ENCODE measurements around the gene ELF5. TPM values are rescaled to one million over a fixed set of nuclear protein-coding genes. Genes with fewer than 3 reads are reported as not detected.
A peak's percentile ranks its signal among the peaks of the same experiment; 100 is the strongest.

ELF5 gene
- 0.06 TPM in 1 of 2 replicates, not detected in the other for total RNA-seq (2014; rRNA removed)
- polyA plus RNA-seq (2012): not detected

DNA sequence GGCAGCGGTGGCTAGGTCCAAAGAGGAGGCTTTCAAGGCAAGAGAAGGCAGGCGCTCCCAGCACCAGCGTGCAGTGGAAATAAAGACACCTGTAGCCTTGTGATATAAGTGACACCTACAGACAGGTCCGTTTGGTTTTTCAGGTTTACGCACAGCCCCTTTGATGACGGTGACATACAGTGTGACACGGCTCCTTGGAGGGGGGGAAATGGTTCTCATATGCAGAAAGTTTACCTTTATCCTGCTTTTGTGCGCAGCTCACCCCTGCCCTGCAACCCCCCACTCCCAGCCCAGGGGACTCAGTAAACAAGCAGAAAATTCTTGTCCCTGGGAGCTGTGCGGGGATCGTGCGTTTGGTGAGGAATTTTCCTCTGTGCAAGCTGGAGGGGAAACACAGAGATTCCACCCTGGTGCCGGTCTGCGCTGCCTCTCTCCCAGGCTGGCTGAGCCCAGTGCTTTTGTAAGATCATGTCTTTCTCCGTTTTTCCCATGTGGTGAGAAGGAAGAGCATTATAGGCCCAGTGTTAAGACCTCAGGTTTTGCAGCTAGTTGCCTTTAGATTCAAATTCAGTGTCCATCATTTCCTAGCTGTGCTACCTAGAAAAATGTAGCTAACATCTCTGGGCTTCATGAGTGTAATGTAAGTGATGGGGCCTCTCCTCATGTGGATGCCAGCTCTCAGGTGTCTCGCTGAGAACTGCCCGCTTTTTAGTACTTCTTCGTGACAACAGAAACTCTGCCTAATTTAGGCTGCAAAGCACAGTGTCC lies at the start of gene ELF5:
Gene ELF5 (minus strand): TSS at position 113 of the 768 bp plus-strand sequence. CDS start 8,045 bp downstream, outside the sequence.
- DNase-seq (ENCODE audit: low read depth): no peak

DNA sequence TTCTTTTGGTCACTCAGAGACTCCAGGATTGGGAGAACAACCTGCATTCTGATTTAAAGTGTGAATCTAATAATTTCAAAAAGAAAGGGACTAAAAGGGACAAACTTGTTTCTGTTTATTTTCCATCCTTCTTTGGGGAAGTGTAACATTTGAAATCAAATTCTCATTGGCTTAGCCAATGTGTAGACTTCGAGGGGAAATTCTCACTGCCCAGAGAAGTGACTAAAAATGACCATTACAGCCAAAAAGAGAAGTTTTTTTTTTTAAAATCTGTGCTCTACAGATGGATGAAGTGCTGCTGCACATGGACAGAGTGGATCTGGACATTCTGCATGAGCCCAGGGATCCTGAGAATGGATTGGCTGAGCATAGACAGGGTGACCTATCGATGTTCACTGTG lies 49.4 kb upstream of the ELF5 start:
- no peak for DNase-seq (ENCODE audit: low read depth)

DNA sequence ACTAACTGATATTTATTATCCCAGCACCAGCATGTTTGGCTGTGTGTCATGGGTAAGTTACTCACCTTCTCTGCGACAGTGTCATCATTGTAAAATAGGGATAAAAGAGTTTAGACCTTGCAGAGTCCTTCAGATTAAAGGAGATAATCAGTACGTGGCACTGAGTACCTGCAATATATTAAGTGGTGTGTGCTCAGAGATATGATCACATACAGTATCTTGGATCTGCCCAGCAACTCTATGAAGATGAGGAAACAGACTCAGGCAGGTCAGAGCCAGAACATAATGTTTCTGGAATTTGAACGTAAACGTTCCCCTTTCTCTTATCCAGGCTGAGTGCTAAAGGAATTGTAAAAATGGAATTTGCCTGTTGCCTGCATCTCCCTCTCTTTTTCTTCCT lies 46.9 kb upstream of the ELF5 start:
- DNase-seq (ENCODE audit: low read depth): no peak

DNA sequence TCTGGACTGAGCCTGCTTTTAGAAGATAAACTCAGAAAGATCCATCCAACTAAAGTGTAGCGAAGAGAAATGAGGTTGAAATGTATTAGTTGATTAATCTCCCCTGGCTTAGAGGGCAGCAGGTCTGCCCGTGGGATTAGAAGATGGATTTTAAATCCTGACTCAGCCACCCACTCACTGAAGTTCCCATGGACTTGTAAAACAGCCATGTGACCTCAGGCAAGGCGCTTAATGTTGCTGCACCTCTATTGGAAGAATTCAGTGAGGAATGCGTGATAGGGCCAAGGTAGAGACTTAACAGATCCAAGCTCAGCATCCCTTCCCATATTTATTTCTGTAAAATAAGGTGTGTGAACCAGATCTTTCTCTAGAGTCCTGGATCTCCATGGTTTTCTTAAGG lies 45.1 kb upstream of the ELF5 start:
- DNase-seq (ENCODE audit: low read depth): no peak

DNA sequence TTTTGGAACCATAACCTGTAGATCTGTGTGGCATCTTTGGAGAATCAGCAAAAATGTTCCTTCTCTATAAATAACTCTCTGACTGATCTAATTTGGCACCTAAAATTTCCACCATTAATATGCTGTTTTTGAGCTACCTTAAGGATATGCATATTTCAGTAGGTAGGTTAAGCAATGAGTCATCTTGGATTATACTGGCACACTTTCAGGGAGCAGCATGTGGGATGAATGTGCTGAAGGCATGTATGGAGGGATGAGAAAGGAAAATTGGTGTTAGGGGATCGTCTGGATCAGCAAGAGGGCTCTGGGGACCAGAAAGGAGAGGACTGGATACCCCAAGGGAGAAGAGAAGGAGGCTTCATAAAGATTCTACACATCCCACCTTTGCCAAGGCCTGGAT lies 44.6 kb upstream of the ELF5 start:
- no peak for DNase-seq (ENCODE audit: low read depth)

DNA sequence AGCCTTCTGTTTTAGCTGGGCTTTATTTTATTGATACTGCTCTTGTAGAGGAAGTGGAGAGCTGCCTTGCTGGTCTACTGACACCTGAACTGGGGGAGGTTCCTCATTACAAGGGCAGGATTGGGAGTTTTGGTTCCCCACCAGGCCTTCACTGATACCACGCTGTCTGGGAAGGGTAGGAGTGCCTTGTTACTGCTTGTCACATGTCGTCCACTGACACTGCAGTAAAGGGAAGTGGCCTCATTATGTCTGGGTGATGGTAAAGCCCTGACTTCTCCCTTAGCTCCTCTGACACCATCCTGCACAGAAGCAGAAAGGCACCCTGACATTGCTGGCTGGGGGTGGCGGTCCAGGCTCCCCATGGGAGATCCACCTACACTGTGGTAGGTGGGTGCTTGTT lies 38.7 kb upstream of the ELF5 start:
- no peak for DNase-seq (ENCODE audit: low read depth)

DNA sequence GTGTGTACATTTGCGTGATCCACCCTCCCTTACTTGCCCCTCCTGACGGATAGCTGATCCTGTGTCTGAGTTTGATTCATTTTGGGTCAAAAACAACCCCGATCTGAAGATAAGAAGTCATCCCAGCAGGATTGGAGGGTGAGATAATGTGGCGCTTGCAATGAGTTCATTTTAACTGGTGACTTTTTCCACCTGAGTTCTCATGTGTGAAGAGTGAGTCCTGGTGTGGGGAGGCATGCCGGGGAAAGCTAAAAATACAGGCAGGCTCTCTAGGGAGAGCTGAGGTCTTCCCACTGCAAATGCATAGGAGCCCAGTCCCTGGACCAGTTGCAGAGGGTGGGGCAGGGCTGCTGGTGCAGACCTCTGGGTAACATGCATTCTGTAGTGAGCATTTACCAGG lies 35.7 kb upstream of the ELF5 start:
- no peak for DNase-seq (ENCODE audit: low read depth)

DNA sequence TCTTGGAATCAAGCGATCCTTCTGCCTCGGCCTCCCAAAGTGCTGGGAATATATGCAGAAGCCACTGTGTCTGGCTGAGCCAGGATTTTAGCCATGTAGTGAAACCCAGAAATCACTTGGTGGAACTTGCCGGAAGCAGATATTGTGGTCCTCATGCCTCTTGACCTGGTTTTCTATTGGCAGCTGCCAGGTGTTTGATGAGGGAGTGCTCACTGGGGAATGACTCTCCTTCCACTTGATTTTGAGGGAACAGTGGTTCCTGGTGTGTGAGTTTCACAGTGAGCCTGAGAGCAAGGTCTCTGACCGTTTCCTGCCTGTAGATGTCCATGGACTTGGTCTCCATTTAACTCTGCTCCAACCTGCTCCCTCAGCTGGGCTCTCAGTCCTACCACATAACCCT lies 34.7 kb upstream of the ELF5 start:
- DNase-seq (ENCODE audit: low read depth): no peak

DNA sequence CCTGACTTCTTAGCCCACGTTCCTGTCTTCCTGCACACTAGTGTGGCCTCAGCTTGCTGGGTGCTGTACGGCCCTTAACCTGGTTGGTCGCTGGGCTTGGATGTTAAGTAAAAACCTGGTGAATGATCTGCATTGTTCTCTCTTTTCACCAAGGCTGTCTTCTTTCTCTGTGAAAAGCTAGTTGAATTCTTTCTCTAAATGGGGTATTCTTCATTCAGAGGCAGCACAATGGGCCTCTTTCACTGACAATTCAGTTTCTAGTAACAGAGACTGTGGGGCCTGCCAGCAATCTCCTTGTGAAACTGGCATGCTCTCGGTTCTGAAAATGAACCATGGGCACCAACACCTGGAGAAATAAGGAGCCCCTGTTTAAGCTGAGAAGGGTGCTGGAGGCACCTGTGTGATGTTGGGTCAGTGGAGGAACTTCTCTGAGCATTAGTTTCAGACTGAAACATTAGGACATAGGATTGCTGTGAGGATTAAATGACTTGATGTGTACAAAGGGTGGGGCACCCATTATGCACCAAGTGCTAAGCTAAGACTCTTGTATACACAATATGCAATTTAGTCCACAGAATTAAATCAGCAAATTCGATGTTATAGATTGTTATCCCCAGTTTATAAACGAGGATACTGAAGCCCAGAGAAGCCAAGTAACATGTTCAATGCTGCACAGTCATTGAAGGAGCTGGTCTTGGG lies 33.1 kb upstream of the ELF5 start:
- DNase-seq (ENCODE audit: low read depth): no peak

DNA sequence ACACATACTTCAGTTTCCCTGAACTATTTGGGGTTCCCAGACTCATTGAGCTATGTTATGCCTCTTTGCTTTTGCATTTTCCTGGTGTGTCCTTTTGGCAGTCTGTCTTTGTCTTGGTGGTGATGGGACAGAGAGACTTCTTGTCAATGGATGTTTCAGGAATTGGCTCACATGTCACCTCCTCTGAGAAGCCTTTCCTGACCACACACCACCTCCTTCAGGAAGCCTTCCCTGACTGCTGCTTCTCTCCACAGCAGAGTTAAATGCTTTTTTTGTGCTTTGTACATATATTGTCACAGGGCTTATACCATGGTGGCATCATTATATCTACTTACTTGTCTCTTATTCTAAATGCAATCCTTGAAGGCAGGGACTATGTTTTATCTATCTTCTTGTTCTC lies 28.5 kb upstream of the ELF5 start:
- DNase-seq (ENCODE audit: low read depth): no peak

DNA sequence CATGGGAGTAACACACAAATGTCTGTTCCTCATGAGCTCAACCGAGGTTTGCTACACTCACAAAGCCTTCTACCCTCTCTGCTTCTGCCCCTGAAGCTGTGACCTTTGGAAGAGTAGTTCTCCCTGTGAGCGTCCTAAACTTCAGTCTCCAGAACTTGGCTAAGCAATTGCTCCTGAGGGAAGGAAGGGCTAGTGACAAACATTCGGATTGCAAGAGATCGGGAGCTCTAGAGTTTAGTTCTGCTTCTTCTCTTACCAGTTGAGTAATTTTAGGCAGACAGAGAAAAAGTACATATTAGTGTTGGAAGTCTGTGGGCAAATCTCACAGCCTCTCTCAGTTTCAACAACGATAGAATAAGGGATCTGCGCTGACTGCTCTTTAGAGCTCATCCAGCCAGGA lies 27.3 kb upstream of the ELF5 start:
- no peak for DNase-seq (ENCODE audit: low read depth)

DNA sequence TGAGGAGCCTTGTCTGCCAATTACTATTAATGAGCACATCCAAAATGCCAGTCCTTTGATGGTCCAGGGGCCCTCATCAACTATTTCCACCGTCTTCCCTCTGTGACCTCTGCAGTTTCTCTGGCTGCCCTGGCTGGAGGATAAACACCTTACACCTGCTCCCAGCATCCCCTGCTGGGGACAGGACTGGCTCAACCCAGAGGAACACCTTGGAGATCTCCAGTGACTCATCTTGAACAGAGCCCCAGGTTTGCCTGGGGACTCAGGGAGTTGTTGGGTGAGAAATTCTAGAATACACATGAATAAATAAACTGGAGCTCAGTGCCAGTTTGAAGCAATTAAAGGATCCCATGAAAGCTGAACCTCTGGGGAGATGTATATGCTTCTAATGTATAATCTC lies 24.0 kb upstream of the ELF5 start:
- DNase-seq (ENCODE audit: low read depth): no peak

DNA sequence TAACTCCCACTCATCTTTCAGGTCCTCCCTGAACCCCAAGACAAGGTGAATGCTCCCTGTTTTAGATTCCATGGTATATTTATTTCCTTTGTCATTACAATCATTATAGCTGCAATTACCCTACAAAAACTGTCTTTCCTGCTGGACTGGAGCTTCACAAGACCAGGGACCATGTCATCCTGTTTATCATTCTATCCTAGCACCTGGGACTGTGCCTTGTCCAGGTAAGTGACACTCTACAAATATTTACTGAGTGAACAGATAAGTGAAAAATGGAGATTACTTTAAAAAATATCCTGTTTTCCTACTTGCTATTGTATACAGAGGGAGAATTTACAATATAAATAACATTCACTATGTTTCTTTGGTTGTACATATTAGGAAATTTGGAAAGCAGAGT lies 22.5 kb upstream of the ELF5 start:
- DNase-seq (ENCODE audit: low read depth): no peak

DNA sequence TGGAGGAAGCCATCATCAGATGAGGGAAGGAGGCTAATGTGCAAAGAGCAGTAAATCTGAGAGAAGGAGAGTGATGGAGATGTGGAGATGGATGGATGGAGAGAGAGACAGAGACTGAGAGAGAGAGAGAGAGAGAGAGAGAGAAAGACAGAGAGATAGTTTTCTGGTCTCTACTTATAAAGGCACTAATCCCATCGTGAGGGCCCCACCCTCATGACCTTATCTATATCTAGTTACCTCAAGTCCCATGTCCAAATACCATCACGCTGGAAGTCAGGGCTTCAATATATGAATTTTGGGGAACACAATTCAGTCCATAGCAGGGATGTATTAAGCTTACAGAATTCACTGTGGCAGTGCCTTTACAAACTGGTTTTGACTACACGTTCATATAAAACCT lies 21.2 kb upstream of the ELF5 start:
- DNase-seq (ENCODE audit: low read depth): no peak

DNA sequence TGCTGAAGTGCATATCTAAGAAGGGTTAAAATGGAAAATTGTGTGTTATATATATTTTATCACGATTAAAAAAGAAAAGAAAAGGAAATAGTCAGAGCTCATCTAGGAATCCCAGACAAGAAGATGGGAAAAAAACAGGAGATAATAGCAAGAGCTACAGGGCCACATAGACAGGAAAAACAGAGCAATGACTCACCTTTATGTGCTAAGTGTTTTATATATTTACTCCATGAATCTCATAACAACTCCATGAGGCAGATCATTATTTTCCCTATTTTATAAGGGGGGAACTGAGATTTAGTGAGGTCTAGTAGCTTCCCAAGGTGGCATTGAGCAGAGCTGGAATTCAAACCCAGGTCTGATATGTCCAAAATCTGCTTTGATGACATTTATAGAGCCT lies 18.1 kb upstream of the ELF5 start:
- DNase-seq (ENCODE audit: low read depth): no peak

DNA sequence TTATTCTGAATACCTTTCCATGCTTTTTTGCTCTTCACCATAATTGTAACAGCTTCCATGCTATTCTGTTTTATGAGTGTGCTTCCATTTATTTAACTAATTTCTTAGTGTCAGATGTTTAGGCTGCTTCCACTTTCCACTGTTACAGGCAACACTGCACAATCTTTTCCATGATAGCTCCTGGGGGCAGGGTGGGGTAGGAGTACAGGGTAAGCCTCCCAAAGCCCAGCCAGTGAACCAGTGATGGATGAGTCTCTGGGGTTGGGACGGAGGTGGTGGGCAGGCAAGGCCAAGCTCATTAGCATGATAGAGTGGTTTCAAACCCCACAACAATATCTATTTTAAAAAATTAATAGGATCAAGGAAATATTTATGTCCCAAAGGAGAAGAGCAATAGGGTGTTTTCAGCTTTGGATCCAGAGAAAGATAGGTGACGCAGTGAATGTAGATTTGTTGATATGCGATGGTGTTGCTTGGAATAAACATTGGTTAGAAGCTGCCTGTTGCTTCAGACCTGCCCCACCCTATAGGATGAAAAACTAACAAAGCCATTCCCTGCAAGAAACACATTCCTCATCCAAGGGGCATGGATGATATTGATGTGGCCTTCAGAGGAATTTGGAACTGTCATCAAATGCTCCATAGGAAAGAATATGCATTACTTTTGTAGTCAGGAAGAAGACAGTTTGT lies 17.1 kb upstream of the ELF5 start:
- DNase-seq (ENCODE audit: low read depth): no peak

DNA sequence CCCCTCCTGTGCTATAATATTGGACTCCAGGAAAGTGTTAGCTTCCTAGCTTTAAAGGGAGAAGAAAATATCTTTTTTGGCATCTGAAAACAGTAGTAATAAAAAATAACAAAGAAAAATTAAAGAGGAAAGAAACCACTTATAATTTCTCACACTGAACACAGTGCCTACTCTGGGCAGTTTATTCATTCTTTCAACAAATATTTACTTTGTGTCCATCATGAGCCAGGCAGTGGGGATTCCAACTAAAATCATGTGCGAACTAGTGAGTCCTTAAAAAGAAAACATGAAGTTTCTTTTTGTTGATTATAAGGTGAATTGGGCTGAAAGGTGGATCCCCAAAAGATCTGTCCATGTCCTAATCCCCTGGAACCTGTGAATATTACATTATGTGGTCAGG lies 16.0 kb upstream of the ELF5 start:
- no peak for DNase-seq (ENCODE audit: low read depth)

DNA sequence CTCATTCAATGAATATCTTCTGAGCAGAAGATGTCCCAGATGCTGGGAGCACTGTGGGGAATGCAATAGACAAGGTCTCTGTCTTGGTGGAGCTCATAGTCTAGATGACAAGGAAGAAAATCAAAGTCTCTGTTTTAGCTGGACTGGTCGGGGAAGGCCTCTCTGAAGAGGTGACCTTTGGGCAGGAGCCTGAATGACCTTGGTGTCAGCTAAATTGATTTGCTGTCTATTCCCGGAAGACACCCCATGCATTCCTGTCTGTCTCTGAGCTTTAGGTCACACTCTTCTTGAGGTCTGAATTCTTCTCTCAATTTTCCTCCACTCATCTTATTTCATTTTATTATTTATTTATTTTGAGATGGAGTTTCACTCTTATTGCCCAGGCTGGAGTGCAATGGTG lies 14.5 kb upstream of the ELF5 start:
- no peak for DNase-seq (ENCODE audit: low read depth)

DNA sequence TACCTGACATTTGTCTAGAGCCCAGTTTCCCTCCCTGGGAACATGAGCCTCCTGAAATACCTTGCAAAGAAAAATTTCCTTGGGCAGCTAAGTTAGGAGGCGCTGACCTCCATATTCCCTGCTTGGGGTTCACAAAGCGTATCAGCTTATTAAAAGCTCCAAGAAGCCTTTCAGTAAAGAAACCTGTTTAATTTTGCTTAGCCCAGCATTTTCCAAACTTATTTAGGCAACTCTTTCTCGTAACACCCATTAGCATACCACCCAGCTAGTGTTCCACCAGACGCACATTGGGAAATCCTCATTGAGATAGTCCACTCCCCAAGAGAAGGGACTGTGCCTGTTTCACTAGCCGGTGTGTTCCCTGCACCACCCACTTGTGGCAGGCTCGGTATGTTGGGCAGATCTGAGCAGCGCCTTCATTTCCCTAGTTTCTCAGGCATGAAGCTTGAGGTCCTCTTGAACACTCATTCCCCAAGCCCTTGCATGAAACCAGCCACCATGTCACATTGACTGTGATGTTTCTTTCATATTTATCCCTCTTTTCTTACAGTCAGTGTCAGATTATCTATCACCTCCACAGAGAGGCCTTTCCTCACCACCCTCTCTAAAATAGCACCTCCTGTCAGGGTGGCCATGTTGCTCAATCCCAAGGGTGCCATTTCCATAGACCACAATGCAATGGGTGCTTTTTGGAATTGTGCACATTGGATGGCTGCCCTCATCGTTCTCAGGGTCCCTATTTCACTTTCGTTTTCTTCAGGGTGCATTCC lies 12.5 kb upstream of the ELF5 start:
- peak; percentile 3 for DNase-seq (ENCODE audit: low read depth)

DNA sequence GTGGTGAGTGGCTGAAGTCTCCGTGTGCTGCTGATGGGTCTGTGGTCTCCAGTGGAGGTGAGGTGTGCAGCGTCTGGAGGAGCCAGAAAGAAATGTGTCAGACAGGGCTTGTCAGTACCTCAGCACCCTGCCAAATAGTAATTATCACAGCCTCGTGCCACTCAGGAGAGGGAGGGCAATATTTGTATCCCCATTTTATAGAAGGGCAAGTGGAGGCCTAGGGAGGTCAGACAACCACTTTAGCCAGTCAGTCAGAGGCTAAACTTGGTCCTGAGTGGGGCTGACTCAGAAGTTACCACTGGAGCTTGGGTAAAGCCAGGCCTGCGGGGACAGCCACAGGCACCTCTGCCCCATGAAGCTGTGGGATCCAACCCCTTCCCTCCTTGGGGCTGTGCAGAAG lies 11.5 kb upstream of the ELF5 start:
- DNase-seq (ENCODE audit: low read depth): no peak

DNA sequence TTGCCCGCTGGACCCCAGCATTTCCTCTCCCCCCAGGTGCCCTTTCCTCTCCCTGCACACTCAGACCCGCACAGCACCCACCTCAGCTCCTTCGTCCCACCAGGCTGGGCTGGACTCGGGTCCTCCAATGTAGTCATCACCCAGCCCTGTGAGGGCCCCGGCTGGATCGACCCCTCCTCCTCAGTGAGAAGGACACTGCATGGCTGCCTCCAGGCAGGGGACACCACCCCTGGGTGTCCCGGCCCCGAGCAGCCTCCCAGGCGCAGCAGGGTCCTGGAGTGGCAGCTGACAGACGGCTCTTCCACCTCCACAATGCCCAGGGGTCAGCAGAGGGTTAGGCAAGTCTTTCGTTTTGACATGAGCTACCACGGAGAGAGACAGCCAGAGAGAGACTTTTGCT lies 11.1 kb upstream of the ELF5 start:
- no peak for DNase-seq (ENCODE audit: low read depth)

DNA sequence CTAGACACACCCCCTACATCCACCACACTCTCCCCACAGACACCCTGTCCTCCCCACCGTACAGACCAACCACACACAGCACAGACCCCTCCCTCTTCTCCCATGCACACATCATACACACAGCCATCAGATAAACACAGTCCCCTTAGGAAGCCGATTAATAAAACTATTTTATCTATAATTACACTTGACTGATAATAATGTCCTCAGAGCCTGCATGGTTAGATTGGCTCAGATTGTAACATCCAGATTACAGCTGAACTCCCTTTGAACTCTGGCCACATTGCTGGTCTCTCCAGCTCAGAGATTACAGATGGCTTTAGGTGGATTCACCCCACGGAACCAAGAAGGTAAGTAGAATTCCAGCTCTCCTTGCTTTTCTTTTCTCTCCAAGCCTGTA lies 9.5 kb upstream of the ELF5 start:
- no peak for DNase-seq (ENCODE audit: low read depth)

Measured in LHCN-M2 (cell line).